Measurements from ENCODE around the gene SQOR. TPM values are rescaled to one million over a fixed set of nuclear protein-coding genes. Genes with fewer than 3 reads are reported as not detected.
"Not testable (repeated sequence)": the region's sequence is repeated elsewhere in the genome, so short reads cannot be mapped to it uniquely, and the experiment has no call there.

SQOR gene
- total RNA-seq, 1 donor from 2014 or later: 18.5 TPM

DNA sequence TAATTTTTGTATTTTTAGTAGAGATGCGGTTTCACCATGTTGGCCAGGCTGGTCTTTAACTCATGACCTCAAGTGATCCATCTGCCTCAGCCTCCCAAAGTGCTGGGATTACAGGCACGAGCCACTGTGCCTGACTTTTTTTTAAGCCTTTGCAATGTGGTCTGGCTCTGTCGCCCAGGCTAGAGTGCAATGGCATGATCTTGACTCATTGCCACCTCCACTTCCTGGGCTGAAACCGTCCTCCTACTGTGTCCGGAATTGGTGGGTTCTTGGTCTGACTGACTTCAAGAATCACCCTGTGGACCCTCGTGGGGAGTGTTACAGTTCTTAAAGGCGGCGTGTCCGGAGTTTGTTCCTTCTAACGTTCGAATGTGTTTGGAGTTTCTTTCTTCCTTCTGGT, 15.2 kb downstream of the SQOR start:
- intact Hi-C loops (cut with DNase I); DNase-seq: not testable (repeated sequence)
- ATAC-seq (ENCODE audit: poor library complexity): peak; percentile 26

DNA sequence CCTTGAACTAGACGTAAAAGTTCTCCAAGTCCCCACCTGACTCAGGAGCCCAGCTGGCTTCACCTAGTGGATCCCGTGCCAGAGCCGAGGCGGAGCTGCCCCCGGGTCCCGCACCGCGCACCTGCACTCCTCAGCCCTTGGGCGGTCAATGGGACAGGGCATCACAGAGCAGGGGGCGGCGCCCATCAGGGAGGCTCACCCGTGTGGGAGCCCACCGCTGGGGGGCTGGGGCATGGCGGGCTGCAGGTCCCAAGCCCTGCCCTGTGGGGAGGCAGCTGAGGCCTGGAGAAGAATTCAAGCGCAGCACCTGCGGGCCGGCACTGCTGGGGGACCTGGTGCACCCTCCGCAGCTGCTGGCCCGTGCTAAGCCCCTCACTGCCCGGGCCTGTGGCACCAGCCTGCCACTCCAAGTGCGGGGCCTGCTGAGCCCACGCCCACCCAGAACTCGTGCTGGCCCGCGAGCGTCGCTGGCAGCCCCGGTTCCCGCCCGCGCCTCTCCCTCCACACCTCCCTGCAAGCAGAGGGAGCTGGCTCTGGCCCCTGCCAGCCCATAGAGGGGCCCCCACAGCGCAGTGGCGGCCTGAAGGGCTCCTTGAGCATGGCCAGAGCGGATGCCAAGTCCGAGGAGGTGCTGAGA, 16.2 kb downstream of the SQOR start:
- ATAC-seq (ENCODE audit: poor library complexity) (no peak), DNase-seq (no peak)
- intact Hi-C loops (cut with DNase I): no loop called here

DNA sequence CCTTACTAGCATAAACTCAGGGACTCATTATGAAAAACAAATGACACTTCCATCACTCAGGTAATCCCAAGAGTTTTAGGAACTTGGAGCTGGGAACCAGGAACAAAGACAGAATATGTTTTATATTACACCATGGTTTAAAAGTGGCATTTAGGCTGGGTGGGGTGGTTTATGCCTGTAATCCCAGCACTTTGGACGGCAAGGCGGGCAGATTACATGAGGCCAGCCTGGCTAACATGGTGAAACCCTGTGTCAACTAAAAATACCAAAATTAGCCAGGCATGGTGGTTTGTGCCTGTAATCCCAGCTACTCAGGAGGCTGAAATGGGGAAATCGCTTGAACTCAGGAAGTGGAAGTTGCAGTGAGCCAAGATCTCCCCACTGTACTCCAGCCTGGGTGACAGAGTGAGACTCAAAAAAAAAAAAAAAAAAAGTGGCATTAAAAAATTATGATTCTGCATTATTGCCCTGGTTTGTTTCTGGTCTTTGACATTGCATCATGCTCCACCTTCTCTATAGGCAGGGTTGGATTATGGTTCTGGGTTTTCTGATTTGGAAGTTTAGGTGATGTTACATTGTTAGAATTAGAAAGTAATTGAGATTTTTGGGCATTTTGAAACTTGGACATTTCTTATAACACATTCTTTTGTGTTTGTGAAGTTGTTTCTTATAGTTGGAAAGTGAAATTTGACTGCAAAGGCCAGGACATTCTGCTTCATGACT, 19.0 kb downstream of the SQOR start:
- intact Hi-C loops (cut with DNase I): no loop called here
- DNase-seq (no peak), ATAC-seq (ENCODE audit: poor library complexity) (peak; percentile 38)

DNA sequence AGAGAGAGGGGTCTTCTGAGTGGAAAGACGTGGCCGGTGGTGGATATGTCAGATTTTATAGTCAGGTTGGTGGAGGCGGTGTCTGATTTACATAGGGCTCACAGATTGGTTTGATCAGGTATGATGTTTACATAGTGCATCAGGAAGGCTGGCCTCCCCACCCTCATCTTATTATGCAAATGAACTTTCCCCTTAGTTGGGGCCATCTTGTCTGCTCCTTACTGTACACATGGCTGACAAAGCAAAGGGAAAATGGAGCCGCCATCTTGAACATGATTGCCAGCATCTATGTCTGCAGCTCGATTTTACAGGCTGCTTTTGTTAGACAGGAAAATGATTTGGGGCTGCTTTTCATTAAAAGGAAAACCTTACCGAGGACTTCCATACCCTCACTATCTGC, 19.9 kb downstream of the SQOR start:
- no peak for DNase-seq
- intact Hi-C loops (cut with DNase I): no loop called here
- no peak for ATAC-seq (ENCODE audit: poor library complexity)

DNA sequence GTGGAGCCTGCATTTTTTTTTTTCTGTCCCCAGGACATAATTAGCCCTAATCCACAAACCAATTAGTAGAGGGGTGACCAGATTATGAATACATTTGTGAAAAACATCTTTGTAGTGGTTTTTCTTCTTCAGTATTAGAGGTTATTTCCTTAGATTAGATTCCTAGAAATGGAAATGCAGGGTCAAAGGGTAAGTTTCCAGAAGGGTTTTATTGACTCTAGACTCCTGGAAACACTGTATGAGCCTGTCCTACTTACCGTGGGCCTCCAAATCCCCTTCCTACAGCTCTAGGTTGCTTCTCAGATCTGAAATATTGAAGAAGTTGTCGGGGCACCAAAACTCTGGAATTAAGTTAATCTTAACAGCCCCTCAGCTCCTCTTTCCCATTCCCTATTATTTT, 22.4 kb downstream of the SQOR start:
- DNase-seq (no peak), ATAC-seq (ENCODE audit: poor library complexity) (no peak)
- intact Hi-C loops (cut with DNase I): no loop called here

DNA sequence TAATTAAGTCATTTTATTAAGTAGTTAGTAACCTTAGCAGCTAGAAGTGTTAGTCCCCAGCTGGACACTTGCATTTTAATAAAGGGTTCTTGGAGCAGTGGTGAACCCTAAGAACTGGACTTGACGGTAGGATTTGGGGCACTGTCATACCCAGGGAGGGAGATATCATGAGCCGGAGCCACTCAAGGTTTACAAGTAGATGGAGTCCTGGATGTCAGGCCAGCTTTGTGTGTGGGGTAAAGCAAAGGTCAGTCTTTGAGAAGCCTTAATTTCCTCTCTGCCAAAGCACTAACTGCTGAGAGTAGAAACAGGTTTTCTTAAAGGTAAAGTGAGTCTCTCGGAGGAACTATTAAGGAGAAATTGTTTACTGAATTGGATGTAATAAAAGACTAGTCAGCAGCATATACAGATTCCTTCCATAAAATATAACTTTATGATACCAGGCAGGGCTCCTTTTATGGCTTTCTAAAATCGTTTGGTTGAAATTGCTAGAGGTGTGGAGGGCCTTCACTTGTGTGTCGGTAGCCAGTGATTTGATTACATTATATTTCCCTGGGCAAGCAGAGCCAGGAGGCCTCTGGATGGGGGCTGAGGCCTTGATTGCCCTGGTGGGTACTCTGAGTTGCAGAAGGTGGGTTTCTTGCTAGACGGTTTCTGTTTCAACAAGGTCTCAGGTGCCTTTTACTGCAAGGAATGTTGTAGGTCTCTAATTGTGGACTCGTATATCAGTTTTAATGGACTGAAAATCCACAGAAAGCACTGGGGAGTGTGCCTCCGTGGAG, 23.1 kb downstream of the SQOR start:
- ATAC-seq (ENCODE audit: poor library complexity) (no peak), DNase-seq (no peak)
- intact Hi-C loops (cut with DNase I): no loop called here

DNA sequence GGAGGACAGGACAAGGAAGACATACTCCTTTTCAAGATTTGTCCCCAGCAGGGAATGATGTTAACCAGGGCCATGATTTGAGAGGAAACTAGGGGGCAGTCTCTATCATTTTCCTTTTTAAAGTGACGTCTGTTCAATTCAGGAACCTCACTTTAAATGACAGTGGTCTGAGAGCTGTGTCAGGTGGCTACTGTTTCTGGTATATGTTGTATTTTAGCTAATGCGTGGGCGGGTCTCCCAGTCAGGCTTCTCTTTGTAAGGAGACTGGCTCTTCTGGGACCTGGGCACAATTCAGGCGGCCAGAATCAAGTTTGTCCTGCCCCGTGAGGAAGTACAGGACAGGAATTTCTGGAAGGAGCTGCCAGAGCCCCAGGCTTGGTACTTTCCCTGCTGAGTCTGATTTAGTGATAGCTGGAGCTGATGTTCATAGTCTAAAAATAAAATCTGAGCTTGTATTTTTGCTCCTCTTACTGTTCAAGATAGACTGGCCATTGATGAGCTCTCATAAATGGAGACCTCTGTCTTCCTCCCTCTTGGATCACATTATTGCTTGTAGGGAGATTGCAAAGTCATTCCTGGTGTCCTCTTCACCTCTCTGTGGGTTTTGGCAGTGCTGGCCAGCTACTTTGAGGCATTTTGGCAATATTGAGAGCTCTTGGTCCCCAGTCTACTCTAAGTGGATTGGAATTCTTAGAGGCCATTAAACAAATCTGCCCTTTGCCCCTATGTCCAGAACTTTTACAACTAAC, 25.6 kb downstream of the SQOR start:
- ATAC-seq (ENCODE audit: poor library complexity) (peak; percentile 42), DNase-seq (no peak)
- intact Hi-C loops (cut with DNase I): no loop called here

DNA sequence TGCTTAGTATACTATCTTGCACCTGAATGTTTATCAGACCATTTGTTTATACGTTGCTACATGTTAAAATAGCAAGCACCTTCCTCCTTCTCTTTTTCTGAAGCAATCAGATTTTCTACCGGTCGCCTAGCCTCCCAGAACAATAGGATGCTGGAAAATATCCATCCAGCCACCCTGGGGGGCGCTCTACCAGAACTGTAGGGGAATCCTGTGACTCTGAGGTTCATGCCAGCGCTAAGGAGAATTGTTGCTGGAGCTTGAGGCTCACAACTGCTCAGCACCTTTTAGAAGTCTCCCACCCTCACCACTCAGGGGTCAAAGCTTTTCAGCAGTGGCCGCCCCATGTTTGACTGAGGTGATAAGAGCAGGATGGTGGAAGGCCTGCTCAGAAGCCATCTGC, 27.5 kb downstream of the SQOR start:
- ATAC-seq (ENCODE audit: poor library complexity): no peak
- DNase-seq: no peak
- intact Hi-C loops (cut with DNase I): no loop called here

DNA sequence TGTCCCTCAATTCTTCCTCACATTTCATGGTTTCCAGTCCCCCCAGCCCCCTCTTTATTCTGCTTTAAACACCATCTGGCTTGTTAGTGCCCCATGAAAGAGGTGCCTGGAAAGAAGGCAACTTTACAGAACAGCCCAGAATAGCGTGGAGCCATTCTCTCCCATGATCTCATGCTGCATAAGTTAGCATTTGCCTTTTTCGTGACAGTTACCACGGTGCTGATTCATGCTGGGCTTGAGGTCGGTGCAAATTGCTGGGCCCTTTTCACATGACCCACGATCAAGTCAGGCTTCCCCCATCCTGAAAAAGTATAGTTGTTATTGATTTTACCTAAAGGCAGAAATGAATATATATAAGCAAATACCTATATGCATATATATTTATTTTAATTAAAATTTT, 29.6 kb downstream of the SQOR start:
- ATAC-seq (ENCODE audit: poor library complexity): no peak

DNA sequence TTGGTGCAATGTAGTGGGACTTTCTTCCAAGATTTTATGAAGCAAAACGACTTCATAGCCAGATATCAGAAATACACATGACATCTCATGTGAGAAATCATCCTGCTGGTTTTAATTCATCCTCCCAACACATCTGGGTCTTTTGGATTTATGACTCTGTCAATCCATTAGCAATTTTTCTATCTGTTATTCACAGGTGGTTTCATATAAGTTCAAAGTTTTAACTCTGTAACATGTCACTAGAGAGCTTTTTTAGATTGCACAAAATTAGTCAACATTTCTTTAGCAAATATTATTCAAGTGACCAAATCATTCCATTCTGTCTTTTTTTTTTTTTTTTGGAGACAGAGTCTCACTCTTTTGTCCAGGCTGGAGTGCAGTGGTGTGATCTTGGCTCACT, 30.4 kb downstream of the SQOR start:
- intact Hi-C loops (cut with DNase I): no loop called here
- no peak for DNase-seq
- ATAC-seq (ENCODE audit: poor library complexity): no peak

More for the DNA sequence above, 29.6 kb downstream of the SQOR start:
- intact Hi-C loops (cut with DNase I): no loop called here
- DNase-seq: no peak

DNA sequence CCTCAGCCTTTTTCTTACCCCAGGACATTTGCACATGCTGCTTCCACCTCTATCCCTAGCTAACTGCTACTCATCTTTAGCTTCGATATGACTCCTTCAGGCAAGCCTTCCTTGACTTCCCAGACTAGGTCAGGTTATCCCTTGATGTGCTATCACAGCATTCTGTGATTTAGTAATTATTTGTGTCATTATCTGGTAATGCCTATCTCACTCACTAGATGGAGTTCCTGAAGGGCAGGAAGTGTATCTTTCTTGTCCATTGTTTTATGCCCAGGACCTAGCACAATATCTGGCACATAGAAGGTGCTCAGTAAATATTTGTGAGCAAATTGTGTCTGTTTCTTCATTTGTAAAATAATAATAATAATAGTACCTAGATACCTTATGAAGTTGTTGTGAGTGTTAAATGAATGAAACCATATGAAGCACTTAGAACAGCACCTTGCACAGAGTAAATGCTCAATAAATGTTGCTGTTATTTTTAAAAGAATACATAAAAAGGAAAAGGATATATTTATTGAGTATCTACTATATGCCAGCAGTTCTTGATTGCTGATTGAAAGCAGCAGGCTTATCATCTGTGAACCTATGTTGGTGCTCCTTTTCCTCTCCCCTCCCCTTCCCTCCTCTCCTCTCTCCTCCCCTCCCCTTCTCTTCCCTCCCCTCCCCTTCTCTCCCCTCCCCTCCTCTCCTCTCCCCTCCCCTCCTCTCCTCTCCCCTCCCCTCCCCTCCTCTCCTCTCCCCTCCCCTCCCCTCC, 31.5 kb downstream of the SQOR start:
- ATAC-seq (ENCODE audit: poor library complexity) (no peak), DNase-seq (no peak)
- intact Hi-C loops (cut with DNase I): no loop called here

DNA sequence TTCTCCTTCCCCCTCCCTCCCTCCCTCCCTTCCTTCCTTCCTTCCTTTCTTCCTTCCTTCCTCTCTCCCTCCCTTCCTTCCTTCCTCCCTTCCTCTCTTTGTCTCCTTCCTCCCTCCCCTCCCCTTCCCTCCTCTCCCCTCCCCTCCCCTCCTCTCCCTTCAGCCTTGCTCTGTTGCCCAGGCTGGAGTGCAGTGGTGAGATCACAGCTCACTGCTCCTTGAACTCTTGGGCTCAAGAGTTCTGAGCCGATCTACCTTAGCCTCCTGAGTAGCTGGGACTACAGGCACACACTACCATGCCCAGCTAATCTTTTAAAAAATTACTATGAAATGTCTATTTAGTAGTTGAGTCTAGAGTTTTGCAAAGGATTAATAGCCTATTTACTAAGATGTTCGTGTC, 32.2 kb downstream of the SQOR start:
- ATAC-seq (ENCODE audit: poor library complexity) (no peak), DNase-seq (no peak)
- intact Hi-C loops (cut with DNase I): no loop called here

DNA sequence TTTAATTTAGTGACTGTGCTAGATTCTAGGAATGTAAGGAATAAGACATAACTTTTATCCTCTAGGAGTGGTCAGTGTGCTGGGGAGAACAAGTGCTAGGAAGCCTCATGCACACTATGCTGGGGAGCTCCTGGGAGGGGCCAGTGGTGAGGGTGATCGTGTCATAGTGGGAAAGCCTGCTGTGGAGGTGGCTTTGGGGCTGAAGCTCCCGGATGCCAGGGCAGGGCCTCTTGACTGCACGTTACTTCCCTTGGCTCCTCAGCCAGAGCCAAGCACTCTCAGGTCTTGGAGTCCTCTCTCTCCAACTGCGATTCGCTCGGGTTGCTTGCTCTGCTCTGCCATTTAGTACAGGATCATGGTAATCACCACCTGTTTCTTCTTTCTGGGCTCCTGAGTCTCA, 33.6 kb downstream of the SQOR start:
- intact Hi-C loops (cut with DNase I): no loop called here
- no peak for DNase-seq
- no peak for ATAC-seq (ENCODE audit: poor library complexity)

DNA sequence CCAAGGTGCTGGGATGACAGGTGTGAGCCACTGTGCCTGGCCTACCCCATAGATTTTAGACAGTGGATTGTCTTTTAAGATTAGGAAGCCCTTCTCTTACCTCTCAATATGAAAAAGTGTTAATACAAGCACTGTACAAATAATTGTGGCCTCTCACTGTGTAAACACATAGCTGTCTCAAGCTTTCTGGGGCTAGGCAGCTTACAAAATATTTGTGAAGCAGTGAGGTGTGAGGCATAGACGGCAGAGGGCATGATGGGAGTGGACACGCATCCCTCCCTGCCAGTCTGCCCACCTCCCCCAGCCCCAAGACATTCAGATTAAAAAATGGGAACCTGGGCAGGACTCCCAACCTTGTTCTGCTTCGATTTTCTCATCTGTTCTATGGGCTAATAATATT, 34.6 kb downstream of the SQOR start:
- ATAC-seq (ENCODE audit: poor library complexity): no peak
- DNase-seq: no peak
- intact Hi-C loops (cut with DNase I): no loop called here

DNA sequence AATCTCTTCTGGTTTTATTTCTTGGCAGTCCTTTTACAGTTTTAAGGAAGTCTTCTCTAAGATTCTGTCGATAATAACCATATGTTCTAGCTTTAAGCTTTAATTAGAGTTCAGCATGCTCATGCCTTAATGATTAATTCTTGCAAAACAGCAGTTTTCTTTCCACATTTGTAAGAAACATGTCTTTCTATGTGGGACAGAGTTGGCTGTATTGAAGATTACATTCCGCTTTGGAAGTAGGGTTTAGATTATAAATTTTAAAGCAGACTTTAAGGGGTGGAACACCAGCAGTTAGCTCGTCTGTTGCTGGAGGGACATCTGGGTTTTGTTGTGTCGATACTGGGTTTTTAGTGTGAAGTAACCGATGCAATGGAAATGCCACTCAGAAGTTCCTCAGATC, 35.3 kb downstream of the SQOR start:
- ATAC-seq (ENCODE audit: poor library complexity) (no peak), DNase-seq (no peak)
- intact Hi-C loops (cut with DNase I): no loop called here

DNA sequence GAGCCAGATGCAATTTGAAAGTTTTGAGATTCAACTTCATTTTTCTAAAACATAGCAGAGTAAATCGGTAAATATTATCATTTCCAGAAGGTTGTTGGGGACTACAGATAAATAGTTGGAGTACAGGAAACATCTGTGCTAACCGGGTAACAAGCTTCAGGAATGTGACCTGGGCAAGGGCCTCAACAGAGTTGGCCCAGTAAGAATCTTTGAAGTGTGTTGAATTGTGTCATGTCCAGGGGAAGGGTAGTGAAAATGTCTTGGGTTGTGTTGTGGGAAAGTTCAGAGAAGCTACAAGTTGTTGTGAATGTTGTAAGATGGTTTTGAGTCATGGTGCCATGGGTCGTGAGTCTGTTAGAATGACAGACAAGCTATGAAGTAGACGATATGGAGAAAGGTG, 35.7 kb downstream of the SQOR start:
- DNase-seq (no peak), ATAC-seq (ENCODE audit: poor library complexity) (no peak)
- intact Hi-C loops (cut with DNase I): no loop called here

DNA sequence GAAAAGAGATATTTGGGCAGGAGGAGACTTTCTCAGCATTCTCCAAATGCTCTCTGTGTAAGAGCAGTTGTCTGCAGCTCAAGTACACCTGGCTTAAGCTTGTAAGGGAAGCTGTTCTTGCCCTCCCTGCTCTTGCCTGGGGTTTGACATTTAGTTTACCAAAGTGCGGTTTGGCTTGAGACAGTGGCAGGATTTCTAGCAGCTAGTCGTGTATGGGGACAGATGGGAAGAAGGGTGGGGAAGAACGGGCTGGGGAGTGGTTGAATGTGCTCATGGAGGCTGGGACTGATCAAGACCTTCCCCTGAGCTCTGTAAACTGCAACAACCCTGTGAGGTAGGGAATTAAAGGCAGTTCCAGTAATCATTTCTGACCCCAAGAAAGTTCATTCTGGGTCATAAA, 39.8 kb downstream of the SQOR start:
- no peak for ATAC-seq (ENCODE audit: poor library complexity)
- intact Hi-C loops (cut with DNase I): no loop called here
- no peak for DNase-seq

DNA sequence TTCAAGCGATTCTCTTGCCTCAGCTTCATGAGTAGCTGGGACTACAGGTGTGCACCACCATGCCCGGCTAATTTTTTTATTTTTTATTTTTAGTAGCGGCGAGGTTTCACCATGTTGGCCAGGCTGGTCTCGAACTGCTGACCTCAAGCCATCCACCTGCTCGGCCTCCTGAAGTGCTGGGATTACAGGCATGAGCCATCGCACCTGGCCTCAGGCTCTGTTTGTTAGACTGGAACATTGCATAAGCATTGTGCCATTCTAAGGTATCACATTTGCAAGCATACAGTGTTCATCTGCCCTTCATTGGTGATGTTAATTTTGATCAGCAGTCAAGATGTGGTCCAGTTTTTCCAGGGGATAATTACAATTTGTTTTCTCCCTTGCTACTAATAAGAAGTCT, 43.0 kb downstream of the SQOR start:
- intact Hi-C loops (cut with DNase I): no loop called here
- ATAC-seq (ENCODE audit: poor library complexity): no peak
- no peak for DNase-seq

All from Right ventricle myocardium superior (tissue), 1 donor.